NCI-H2196 treated with DMSO at 0.1 percent for 48 hours (cell line): ENCODE results near the gene SCRN1.
"Not testable (repeated sequence)": the region's sequence is repeated elsewhere in the genome, so short reads cannot be mapped to it uniquely, and the experiment has no call there.

ENCODE experiments used
- DNase-seq: peaks from one replicate; lab custom pipeline; 2025; ENCODE audit not compliant: unreplicated experiment; lab: John Stamatoyannopoulos, UW

Gene SCRN1

GRCh38 chr7:29969738-29970137 lies 19.9 kb downstream of the SCRN1 start:
- DNase-seq = no peak

- no peak for DNase-seq
These were observed 20.8 kb downstream of the SCRN1 start for GRCh38 chr7:29968683-29969395.

GRCh38 chr7:29965030-29965429 lies 24.6 kb downstream of the SCRN1 start:
- DNase-seq = no peak

GRCh38 chr7:29962035-29962434 lies 27.6 kb downstream of the SCRN1 start:
- no peak for DNase-seq

GRCh38 chr7:29961611-29962010 lies 28.0 kb downstream of the SCRN1 start:
- not testable (repeated sequence) for DNase-seq

GRCh38 chr7:29958667-29959358 lies 30.8 kb downstream of the SCRN1 start:
- no peak for DNase-seq

- DNase-seq = no peak
These were observed 31.9 kb downstream of the SCRN1 start for GRCh38 chr7:29957521-29958310.

- no peak for DNase-seq
These were observed 33.1 kb downstream of the SCRN1 start for GRCh38 chr7:29956487-29956836.

- DNase-seq = no peak
These were observed 33.7 kb downstream of the SCRN1 start for GRCh38 chr7:29955799-29956486.

- DNase-seq = no peak
These were observed 34.4 kb downstream of the SCRN1 start for GRCh38 chr7:29955075-29955792.

- no peak for DNase-seq
These were observed 35.8 kb downstream of the SCRN1 start for GRCh38 chr7:29953726-29954347.

GRCh38 chr7:29951206-29951605 lies 38.4 kb downstream of the SCRN1 start:
- DNase-seq = no peak

GRCh38 chr7:29950480-29950879 lies 39.1 kb downstream of the SCRN1 start:
- no peak for DNase-seq

GRCh38 chr7:29948587-29948986 lies 41.0 kb downstream of the SCRN1 start:
- DNase-seq = no peak

- no peak for DNase-seq
These were observed 43.0 kb downstream of the SCRN1 start for GRCh38 chr7:29946428-29947186.

GRCh38 chr7:29945259-29945809 lies 44.3 kb downstream of the SCRN1 start:
- DNase-seq = no peak

GRCh38 chr7:29940199-29940598 lies 49.4 kb downstream of the SCRN1 start:
- no peak for DNase-seq

GRCh38 chr7:29937132-29937531 lies 52.5 kb downstream of the SCRN1 start:
- DNase-seq = no peak

GRCh38 chr7:29935111-29935510 lies 54.5 kb downstream of the SCRN1 start:
- no peak for DNase-seq
